GM19397 (cell line): ENCODE measurements around the gene FNDC3B.

ENCODE experiments used
- ATAC-seq: cut with Tn5 transposase; IDR thresholded peaks from one replicate; pipeline ENCODE4 v1.9.1; 2021; ENCODE audit warnings: mild to moderate bottlenecking, moderate library complexity; ENCODE audit not compliant: unreplicated experiment

FNDC3B gene

DNA sequence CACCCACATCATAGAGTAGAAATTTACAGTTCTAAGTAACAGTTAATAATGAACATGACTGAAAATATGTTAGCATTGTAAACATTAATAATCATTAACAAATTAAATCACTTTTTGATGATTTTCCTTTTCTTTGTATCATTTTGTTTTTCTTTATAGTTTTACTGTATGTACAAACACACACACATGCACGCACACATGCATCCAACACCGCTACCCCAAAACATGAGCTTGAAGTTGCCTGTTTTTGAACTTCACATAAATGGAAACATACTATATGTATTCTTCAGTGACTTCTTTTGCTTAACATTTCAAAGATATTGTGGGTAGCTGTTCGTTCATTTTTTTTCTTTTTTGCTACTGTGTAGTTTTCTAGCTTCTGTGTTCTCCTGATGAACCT is 123.9 kb downstream of the FNDC3B start:
- no peak for ATAC-seq

DNA sequence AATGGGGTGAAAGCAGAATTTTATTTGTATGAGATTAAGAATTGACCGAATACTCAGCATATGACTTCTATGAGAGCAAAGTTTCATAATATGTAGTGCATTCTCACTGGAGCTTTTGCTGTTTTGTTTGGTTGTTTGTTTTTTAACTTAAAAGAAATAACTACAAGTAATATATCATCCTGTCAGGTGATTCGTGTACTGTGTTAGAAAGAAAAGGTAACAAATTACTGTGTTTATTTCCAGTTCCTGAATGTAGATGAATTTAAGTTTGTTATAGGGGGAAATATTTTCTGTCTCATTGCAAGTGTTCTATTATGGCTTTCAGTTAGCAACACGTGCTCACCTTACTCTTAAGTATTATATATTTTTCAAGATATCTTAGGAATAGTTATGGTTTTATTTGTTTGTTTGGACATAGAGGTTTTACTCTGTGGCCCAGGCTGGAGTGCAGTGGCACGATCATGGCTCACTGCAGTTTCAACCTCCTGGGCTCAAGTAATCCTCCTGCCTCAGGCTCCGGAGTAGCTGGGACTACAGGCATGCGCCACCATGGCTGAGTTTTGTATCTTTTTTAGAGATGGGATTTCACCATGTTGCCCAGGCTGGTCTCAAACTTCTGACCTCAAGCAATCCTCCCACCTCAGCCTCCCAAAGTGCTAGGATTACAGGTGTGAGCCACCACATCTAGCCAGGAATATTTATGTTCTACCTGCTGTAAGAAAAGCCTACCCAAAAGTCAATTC is 125.4 kb downstream of the FNDC3B start:
- ATAC-seq: no peak

DNA sequence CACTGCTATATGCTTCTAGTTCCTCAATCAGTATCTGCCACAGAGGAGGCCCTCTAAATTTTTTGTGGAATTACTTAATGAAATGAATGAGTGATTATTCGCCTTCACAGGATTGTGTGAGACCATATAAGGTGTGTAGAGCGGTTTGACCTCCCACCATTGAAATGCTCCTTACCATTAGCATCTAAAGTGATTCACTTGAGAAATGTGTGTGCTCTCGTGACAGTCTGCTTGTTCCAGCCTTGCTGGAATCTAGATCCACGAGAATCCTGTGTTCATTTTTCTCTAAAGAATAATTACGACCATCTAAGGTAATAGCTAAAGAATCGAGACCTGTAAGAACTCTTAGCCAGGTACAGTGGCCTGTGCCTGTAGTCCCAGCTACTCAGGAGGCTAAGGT is 126.9 kb downstream of the FNDC3B start:
- ATAC-seq: no peak

DNA sequence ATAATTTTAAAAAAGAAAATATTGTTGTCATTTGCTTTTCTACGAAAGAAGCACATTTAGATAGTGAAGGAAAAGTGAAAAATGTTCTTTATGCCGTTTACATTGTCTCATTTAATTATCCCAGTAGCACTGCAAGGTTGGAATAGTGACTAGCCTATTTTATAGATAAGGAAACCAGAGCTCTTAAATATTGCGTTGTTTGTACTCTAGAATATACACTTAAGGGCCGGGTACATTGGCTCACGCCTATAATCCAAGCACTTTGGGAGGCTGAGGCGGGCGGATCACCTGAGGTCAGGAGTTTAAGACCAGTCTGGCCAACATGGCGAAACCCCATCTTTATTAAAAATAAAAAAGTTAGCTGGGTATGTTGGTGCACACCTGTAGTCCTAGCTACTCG is 127.5 kb downstream of the FNDC3B start:
- no peak for ATAC-seq

DNA sequence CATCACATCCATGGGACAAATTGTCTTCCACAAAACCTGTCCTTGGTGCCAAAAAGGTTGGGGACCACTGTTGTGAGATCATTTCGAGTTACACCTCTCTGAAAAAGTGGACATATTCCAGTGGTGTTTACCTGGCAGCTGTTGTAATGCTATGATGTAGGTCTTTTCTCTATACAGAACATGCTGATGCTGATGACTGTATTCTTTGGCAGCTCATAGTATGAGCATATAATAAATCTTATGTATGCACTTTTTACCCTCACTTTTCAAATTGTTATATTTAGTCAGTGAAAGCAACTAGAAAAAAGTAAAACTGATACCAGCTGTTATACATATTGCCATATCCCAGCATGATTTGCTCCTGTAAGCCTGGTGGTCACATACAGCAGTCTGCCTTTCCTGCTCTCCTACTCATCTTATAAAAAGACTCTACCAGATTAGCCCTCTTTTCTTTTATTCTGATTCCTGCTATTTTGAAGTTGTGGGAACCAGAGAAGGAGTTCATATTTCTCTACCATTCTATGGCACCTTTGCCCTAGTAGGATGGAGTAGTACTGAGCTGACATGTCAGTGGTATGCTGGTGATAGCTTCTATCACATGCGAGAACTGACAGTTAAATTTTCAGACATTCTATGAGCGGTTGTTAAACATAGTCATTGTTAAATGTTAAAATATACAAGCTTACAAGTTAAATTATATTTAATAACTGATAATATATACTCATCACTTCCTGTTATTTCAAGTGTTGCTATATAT is 128.7 kb downstream of the FNDC3B start:
- no peak for ATAC-seq

DNA sequence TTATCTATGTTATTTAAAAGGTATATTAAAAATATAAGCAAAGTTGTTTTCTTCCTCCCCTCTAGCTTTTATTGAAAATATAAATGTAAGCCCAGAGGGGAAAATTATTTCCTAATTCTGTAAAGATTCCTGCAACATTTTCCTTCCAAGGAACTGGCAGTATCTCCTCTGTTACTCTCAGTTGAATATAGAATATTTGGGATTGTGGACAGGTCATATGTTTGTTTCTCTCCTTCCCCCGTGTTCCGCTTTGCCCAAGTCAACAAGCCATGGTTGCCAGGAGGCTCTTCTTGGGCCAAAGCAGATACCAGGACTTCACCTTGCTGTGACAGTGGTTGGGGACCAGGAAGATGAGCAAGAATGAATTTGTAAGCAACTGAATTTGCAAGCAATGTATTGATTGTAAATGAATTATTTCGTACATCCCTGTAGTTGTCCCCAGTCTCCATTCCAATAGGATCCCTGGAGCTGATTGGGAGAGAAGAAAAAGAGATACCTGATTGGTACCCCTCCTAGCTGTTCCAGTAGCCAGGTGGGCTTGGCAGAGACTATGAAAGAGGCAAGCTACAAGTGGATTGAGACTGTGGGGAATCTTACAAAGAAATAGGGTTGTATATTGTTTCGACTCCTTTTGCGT is 130.8 kb downstream of the FNDC3B start:
- ATAC-seq: no peak

DNA sequence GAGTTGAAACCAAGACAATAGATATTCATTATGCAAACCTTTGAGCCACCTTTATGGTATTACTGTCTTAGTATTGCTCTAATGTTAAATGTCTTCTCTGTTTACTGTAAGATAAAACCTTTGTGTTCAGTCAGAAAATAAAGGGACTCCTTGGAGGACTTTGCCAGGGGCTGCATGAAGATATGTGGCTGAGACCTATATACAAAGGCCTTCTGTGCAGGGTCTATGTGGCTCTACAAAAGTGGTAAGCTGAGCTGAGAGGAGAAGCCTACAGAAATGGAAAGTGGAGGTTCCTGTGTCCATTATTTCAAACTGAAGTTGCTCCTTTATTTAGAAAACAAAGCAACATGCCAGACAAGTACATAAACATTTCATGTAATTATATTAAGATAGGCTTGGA is 131.5 kb downstream of the FNDC3B start:
- ATAC-seq: no peak

DNA sequence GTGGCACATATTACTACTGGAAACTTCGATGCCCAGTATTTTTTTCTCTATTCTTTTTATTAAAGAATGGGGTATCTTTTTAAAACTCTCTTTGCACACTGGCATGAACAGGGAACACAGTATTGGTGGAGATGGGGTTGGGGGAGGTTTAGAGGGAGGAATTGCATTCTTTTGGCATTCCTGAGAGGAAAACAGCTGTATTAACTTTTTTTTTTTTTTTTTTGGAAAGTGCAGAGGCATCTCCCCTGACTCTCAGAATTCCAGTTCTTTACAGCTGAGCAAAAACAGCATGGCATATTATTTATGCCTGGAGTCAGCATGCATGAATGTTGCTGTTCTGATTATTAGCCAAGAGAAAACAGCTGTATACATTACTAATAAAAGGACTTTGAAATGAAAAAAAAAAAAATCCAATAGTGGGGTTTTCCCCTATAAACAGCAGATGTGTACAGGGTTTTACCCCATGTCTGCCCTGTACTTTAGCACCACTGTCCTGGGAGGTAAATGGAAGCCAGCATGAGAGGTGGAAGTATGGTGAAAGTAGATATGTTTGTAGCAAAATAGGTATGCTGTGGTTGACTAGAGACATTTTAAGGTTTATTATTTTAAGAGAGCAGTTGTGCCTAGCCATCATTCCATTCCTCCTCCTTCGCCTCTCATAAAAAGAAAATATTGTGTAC is 132.2 kb downstream of the FNDC3B start:
- ATAC-seq: no peak

DNA sequence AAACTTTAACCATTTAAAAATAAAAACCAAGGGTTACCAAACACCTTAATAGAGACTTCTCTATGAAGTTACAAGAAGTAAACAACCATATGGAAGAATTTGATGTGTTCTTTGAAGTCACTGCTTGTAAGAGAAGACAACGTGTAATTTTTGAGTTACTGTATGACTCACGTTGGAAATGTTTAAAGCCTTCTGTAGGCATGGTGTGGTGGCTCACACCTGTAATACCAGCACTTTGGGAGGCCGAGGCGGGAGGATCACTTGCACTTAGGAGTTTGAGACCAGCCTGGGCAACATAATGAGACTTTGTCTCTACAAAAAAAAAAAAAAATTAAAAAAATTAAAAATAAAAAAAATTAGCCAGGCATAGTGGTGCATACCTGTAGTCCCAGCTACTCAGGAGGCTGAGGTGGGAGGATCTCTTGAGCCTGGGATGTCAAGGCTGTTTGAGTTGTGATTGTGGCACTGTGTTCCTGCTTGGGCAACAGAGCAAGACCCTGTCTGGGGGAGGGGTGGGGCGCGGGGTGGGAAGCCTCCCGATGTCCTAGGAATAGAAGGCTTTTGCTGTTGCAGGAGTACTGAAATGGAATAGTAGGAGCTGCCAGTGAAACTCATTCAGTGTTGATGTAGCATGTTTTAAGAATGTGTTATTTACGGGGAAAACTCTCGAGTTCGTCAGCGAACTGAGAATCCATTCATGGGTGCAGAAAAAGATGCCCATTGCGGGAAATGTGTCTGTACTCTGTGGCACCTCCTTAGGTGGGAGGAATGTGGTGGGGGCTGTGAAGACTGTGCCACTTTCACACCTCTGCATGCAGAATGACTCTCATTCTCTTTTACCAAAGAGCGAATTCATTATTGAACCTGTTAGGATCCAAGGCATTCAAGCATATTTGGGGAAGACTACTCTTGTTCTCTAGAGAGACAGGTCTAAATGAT is 134.2 kb downstream of the FNDC3B start:
- no peak for ATAC-seq

DNA sequence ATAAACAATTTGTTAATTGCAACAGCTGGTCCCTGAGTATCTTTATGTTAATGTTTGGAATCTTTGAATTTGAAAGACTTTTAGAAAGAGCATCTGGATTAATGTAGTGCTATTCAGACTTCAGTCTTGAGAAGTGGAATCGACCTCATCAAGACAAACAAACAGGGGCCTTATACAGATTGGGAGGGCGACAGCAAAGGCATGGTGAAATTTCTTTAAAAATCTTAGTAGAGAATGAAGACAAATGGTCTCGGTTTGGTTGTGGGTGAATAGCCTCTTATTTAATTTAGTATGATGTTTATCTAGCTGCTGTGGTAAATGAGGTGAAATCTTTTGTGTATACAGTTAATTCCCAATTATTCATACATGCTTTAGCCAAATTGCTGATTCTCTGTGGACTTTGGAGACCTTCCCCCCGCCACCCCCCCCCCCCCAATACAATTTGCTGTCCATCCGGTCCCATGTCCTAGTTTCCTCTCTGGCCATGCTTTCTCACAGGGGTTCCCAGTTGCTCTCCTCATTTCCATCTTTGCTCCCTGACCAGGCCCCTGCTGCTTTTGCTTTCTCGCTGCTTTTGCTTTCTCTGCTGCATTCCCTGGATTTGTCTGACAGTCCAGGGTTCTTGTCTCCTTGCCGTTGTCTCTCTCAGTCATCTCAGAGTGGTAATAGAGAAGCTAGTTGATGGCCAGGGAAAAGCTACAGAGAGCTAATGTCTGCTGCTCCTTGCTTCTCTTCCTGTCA is 135.3 kb downstream of the FNDC3B start:
- ATAC-seq: no peak

DNA sequence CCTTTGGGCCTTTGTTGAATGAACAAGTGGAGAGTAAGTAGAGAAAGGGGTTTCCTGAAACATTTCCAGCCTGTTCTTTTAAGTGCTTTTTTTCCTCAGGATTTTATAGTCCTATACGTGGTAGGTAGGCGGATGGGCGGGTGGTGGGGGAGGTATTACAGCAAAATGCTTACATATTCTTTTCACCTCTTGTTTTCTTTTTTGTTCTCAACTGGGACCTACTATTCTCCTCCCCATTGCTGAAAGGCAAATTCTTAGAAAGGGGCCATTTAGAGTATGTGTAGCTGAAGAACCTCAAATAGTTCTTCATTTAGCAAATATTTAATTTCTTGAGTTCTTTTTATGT is 135.8 kb downstream of the FNDC3B start:
- no peak for ATAC-seq

DNA sequence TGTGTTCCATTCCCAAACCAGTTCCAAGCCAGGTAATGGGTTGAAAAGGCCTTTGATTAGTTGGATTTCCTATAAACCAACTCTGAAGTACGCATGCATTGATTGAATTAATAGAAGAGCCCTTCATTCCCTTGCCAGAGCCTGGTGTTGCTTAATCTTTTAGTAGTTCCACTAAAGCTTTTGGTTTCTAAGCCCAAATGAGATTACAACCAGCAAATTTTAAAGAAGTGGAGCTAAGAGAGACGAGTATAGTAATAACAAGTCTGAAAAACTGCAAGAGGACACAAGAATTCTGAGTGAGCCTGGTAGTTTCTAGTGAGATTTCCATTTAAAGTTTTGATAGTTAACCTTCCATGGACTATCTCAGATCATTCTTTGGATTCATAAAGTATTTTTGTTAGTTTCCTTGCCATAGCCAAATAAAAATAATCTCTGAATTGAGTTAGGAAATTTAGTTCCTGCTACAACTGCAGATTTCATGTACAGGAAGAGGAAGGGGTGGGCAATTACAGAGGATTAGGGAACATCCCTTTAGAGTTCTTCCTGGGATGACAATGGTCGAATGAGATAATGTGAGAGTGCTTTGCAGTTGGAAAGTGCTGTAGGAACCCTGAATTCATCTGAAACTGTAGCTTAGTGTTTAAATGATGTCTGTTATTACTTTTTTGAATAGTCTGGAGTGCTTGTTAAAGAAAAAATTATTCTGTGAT is 136.8 kb downstream of the FNDC3B start:
- no peak for ATAC-seq

DNA sequence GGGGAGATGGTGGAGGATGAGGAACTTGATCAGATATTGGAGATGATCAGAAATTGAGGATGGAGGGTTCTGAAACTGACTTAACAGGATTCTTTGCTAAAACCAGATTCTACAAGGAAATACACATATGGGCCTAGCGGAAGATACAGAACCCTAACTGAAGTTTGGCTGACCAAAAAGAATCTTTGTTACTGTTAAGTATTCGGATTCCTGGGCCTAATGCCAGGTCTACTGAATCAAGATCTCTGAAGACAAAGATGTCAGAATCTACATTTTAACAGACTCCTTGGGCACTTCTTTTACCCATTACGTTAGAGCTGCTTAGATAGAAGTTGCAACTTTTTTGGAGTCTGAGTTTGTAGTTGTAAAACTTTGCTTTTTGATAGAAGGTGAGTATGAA is 137.7 kb downstream of the FNDC3B start:
- ATAC-seq: no peak

DNA sequence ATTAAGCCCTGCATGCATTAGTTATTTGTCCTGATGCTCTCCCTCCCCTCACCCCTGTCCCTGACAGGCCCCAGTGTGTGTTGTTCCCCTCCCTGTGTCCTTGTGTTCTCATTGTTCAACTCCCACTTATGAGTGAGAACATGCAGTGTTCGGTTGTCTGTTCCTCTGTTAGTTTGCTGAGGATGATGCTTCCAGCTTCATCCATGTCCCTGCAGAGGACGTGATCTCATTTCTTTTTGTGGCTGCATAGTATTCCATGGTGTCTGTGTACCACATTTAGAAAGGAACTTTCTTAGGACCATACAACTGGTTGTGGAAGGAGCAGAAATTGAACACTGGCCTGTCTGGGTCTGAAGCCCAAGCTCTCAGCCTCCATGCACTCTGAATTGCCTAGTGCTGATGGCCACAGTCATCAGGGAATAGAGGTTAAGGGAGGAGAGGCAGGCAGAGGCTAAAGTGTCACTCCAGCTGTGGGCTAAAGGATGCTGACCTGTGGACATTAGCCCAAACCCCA is 138.5 kb downstream of the FNDC3B start:
- ATAC-seq: no peak

DNA sequence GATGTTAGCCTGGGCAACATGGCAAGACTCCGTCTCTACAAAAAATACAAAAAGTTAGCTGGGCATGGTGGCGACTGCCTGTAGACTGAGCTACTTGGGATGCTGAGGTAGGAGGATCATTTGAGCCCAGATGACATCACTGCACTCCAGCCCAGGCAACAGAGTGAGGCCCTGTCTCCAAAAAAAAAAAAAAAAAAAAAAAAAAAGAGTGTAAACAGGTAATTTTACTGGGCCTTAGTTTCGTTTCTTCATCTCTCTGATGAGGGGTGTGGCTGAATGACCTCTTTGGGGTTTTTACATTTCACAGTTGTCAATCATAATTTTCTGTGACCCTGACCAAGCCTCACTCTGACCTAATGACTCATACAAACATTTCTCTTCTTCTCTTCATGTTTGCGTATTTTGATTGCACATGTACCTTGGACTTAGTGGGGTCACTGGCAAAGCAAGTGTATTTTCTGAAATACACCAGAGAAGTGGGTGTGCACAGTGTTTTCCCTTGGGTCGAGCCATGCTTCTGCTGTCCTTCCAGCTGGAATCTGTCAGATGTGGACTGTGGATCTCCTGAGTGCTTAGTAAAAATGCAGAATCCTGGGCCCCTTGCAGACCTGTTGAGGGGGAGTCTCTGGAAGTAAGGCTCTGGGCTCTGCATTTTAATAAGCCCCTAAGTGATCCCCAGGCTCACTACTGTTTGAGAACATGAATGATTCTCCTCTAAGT is 140.5 kb downstream of the FNDC3B start:
- peak; percentile 63 for ATAC-seq

DNA sequence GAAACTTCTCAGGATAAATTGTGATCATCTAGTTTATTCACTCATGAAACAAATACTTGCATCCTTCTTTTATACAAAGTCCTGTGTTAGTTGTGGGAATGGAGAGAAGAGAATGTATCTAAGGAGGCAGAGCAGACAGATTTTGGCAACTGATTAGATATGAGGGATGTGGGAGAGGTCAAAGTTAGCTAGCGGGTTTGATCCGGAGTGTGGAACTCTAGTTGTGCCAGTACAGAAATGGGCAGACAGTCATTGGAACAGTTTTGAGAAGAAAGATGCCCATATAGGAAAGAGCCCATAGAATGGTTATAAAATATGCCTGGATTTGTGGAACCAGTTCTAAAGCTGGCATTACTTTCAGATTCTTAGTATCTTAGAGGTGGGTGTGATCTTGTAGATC is 141.1 kb downstream of the FNDC3B start:
- ATAC-seq: no peak

DNA sequence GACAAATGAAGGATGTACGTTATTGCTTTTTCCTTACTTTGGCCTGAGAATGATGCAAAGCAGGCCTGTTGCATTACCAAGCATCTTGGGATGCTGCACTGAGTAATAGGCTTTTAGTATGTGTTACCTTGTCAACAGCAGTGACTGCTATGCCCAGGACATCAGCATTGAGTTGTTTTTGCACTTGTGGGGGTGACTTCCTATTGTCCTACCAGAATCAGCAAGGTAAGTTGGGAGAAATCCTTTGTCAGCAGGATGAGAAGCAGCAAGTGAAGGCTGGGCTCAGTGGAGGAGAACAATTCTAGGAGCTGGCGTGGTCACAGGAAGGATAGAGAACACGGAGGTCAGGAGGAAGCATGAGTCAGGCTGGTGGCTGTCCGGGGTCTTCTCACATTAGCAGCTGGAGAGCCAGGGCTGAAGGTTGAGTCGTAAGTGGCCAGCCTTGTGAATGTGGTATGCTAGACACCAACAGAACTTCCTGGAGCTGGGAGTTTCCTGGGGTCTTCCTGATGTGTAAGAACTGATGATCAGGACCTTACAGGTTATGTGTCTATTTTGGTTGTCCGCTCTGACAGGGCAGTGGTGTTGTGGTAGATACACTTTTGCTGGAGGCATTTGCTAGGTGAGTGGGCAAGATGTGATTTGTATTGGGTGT is 142.7 kb downstream of the FNDC3B start:
- no peak for ATAC-seq

DNA sequence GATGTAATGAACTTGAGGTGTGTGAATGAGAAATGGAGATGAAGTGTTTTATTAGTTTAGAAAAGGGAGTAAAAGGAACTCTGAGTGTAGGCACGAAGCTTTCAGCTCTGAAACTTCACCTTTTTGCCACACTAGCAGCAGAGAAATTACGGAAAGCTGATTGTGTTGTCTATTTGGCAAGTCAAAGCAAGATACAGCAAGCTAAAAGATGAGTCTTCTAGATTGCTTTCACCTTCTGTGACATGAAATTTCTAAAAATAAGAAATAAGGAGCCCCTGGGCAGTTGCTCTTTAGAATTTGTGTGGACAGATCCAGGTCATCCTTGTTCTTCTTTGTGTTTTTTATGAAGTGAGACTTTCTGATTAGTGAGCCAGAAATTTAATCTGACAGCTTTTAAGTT is 143.4 kb downstream of the FNDC3B start:
- ATAC-seq: no peak
